HG02981 (cell line): ENCODE data around the gene PROK2.

Experiments used
- ATAC-seq: cut with Tn5 transposase; IDR thresholded peaks from one replicate; pipeline ENCODE4 v1.9.1; 2021; ENCODE audit warnings: mild to moderate bottlenecking, moderate library complexity; ENCODE audit not compliant: unreplicated experiment

The PROK2 gene

GRCh38 chr3:71787851-71788405 lies 3.0 kb upstream of the PROK2 start:
- no peak for ATAC-seq

- no peak for ATAC-seq
Observed at GRCh38 chr3:71786551-71786950, 1.6 kb upstream of the PROK2 start.

GRCh38 chr3:71786217-71786549 lies 1.2 kb upstream of the PROK2 start:
- ATAC-seq: no peak

GRCh38 chr3:71785532-71786216 lies 726 bp upstream of the PROK2 start:
- ATAC-seq: no peak

- no peak for ATAC-seq
Observed at GRCh38 chr3:71784201-71784913, 591 bp downstream of the PROK2 start.

GRCh38 chr3:71783152-71783551 lies 1.8 kb downstream of the PROK2 start:
- ATAC-seq: no peak

GRCh38 chr3:71780430-71780829 lies 4.5 kb downstream of the PROK2 start:
- no peak for ATAC-seq

- no peak for ATAC-seq
Observed at GRCh38 chr3:71779674-71780377, 5.1 kb downstream of the PROK2 start.

GRCh38 chr3:71778353-71778752 lies 6.6 kb downstream of the PROK2 start:
- no peak for ATAC-seq

- no peak for ATAC-seq
Observed at GRCh38 chr3:71776538-71776937, 8.4 kb downstream of the PROK2 start.

- ATAC-seq: no peak
Observed at GRCh38 chr3:71771884-71772283, 13.1 kb downstream of the PROK2 start.

- ATAC-seq: no peak
Observed at GRCh38 chr3:71771126-71771525, 13.8 kb downstream of the PROK2 start.

GRCh38 chr3:71763426-71763825 lies 21.5 kb downstream of the PROK2 start:
- no peak for ATAC-seq

- no peak for ATAC-seq
Observed at GRCh38 chr3:71760140-71760539, 24.8 kb downstream of the PROK2 start.

- no peak for ATAC-seq
Observed at GRCh38 chr3:71759401-71759800, 25.5 kb downstream of the PROK2 start.

- ATAC-seq: no peak
Observed at GRCh38 chr3:71758091-71758490, 26.9 kb downstream of the PROK2 start.

- no peak for ATAC-seq
Observed at GRCh38 chr3:71754610-71755253, 30.2 kb downstream of the PROK2 start.

GRCh38 chr3:71753701-71754609 lies 31.0 kb downstream of the PROK2 start, which contains the start of gene GPR27:
Gene GPR27, plus strand, starts transcription at chr3:71753855. Its CDS starts 195 bp downstream, at chr3:71754050.
- ATAC-seq: no peak

GRCh38 chr3:71752831-71753700 lies 31.9 kb downstream of the PROK2 start:
- ATAC-seq: no peak
